Cardiac muscle cell (in vitro differentiated cells and primary cell): ENCODE results near the gene RAD50. TPM values are rescaled to one million over a fixed set of nuclear protein-coding genes. Genes with fewer than 3 reads are reported as not detected.

Source experiments
- DNase-seq, 2 donors: peaks; one replicate each; pipeline versions ENCODE4 v3.0.0 to v3.0.0-alpha.2; 2010 to 2017; ENCODE audit warnings: low read depth in 1 of 2, low spot score in 1 of 2
- H3K27ac ChIP-seq: fragments of 200-600 bp; sonication (generic); 2 replicates; pipeline ENCODE4 v1.5.1; 2016
- H3K27me3 ChIP-seq: fragments of 200-600 bp; sonication (generic); 2 replicates; pipeline ENCODE4 v1.6.0; 2016; ENCODE audit warnings: control low read depth
- H3K36me3 ChIP-seq: fragments of 200-600 bp; sonication (generic); 2 replicates; pipeline ENCODE4 v1.5.1; 2016; ENCODE audit warnings: control low read depth
- H3K4me1 ChIP-seq: fragments of 200-600 bp; sonication (generic); 2 replicates; pipeline ENCODE4 v1.8.1; 2017; ENCODE audit warnings: low read depth, mild to moderate bottlenecking, mixed run types
- H3K4me3 ChIP-seq: fragments of 200-600 bp; sonication (generic); 2 replicates; pipeline ENCODE4 v1.5.1; 2016; ENCODE audit warnings: mild to moderate bottlenecking
- H3K9me3 ChIP-seq: fragments of 200-600 bp; sonication (generic); 2 replicates; pipeline ENCODE4 v1.5.1; 2017; ENCODE audit warnings: low read depth, mild to moderate bottlenecking, control low read depth
- polyA plus RNA-seq: library from polyadenylated mRNA; unstranded; fragments of >200 nt; fragmentation: Nextera tagmentation; extraction: Ambion mirVana; gene quantifications from 2 replicates; pipeline ENCODE4 v1.2.1, GENCODE V29; 2016
- total RNA-seq: library from RNA; depleted of rRNA; stranded (reverse); fragments of >200 nt; gene quantifications from 2 replicates; pipeline ENCODE4 v1.2.3, GENCODE V29; 2016
- TF ChIP-seq, protein P1 (sequence below): IDR thresholded peaks from 2 replicates; pipeline ENCODE4 v1.5.1; 2012; ENCODE audit warnings: low read depth, mild to moderate bottlenecking, low read length

The RAD50 gene
- total and polyA plus RNA-seq, 2 experiments from 2014 or later: 13.4 to 27.3 TPM

DNA sequence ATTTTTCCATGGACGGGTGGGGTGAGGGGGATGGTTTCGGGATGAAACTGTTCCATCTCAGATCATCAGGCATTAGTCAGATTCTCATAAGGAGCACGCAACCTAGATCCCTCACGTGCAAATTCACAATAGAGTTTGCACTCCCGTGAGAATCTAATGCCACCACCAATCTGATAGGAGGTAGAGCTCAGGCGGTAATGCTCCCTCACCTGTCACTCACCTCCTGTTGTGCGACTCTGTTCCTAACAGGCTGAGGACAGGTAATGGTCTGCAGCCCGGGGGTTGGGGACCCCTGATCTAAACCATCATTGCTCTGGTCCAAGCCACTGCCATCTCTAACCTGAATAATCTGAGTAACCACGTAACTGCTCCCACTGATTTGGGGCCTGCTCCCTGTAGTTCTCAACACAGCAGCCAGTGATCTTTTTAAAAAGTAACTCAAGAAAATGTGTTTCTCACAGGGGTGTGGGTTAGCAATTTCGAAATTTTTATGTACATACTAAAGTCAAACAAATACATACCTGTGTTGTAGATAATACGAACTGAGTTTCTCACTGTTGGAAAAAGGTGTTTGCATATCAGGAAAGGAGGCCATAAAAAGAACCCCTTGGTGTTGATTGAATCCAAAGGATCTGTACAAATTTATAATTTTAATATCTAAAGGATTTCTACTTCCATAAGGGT, 89.9 kb downstream of the RAD50 start:
- Histone ChIP-seq H3K4me1 (no peaks in the 10 kb centered on the region), H3K27me3 (no peaks in the 10 kb centered on the region), H3K36me3 (no peaks in the 10 kb centered on the region), H3K9me3 (no peaks in the 10 kb centered on the region), H3K27ac (no peak overlapping the region), H3K4me3 (no peak overlapping the region)
- TF ChIP-seq, protein P1, sequence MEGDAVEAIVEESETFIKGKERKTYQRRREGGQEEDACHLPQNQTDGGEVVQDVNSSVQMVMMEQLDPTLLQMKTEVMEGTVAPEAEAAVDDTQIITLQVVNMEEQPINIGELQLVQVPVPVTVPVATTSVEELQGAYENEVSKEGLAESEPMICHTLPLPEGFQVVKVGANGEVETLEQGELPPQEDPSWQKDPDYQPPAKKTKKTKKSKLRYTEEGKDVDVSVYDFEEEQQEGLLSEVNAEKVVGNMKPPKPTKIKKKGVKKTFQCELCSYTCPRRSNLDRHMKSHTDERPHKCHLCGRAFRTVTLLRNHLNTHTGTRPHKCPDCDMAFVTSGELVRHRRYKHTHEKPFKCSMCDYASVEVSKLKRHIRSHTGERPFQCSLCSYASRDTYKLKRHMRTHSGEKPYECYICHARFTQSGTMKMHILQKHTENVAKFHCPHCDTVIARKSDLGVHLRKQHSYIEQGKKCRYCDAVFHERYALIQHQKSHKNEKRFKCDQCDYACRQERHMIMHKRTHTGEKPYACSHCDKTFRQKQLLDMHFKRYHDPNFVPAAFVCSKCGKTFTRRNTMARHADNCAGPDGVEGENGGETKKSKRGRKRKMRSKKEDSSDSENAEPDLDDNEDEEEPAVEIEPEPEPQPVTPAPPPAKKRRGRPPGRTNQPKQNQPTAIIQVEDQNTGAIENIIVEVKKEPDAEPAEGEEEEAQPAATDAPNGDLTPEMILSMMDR: no peak
- DNase-seq: no peak

DNA sequence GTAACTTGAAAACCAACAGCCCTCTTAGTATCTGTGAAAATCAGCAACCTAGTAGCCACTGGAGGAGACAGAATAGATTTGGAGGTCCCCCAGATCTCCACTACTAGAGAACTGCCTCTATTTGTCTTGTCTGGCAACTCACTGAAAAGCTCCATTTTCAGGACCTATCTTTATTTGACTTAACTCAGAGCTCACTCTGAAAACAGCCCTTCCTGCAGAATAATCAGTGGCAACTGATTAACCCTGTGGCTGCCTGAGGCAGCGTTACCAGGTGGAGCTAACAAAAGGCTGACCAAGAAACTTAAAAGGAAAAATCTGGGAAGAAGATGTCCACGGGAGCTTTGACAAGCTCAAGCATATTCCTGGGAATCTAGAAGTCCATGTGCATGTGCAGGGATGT, 90.7 kb downstream of the RAD50 start:
- DNase-seq: no peak
- Histone ChIP-seq H3K4me3 (no peak overlapping the region), H3K4me1 (no peaks in the 10 kb centered on the region), H3K27ac (no peak overlapping the region), H3K36me3 (no peaks in the 10 kb centered on the region), H3K9me3 (no peaks in the 10 kb centered on the region), H3K27me3 (no peaks in the 10 kb centered on the region)
- TF ChIP-seq, protein P1: no peak

DNA sequence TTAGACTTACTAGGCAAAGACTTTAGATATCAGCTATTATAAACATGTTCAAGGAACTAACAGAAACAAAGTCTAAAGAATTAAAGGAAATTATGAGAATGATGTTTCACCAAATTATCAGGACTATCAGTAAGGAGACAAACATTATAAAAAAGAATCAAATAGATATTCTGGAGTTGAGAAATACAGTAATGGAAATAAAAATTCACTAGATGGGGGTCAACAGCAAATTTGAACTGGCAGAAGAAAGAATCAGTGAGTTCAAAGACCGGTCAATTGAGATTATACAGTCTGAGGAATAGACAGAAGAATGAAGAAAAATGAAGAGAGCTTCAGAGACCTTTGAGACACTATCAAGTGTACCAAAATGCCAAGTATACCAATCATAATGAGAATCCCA, 91.6 kb downstream of the RAD50 start:
- TF ChIP-seq, protein P1: no peak
- H3K36me3 ChIP-seq: no peaks in the 10 kb centered on the region
- no peak for DNase-seq
- no peak overlapping the region for H3K4me3 ChIP-seq
- H3K27ac ChIP-seq: no peak overlapping the region
- no peaks in the 10 kb centered on the region for H3K4me1 ChIP-seq
- no peaks in the 10 kb centered on the region for H3K9me3 ChIP-seq
- peaks cover 1% of the 10 kb centered on the region for H3K27me3 ChIP-seq

DNA sequence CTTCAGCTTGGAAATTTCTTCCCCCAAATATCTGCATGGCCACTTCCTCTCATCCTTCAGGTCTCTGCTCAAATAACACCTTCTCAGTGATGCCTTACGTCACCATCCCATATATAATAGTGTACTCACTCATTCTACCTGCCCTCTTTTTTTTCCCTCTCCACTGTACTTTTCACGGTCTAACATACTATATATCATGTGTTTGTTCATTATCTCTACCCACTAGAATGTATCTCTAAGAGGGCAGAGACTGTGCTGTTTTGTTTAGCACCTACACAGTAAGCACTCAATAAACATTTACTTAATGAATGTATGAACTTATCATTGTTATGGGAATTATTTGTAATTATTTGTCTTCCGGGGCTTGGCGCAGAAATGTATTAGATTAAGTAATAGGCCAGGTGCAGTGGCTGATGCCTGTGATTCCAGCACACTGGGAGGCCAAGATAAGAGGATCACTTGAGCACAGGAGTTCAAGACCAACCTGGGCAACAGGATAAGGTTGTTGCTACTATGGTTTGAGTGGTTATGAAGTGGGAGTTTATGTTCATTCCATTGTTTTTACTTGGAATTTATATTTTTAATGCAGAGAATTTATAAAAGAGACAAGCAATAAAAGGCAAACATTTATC, 95.2 kb downstream of the RAD50 start:
- Histone ChIP-seq H3K4me3 (no peak overlapping the region), H3K27me3 (peaks cover 37% of the 10 kb centered on the region), H3K4me1 (no peaks in the 10 kb centered on the region), H3K9me3 (no peaks in the 10 kb centered on the region), H3K27ac (no peak overlapping the region), H3K36me3 (no peaks in the 10 kb centered on the region)
- TF ChIP-seq, protein P1: no peak
- DNase-seq: no peak

DNA sequence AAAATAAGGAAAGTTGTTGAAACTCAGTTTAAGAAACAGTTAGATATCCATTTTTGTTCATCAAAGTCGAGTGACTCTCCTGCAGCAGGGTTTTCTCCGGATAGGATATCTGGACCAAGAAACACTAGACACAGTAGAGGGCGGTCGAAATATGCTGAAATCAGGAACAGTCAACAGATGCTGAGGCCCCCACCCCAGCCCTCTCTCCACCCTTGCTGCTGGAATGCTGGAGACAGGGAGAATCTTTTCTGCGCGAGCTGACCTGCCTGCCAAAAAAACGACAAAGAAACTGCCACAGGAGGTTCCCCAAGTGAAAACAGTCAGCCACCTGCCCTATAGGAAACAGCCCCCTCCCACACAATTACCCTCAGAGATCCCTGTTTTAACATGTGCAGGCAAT, 96.9 kb downstream of the RAD50 start:
- Histone ChIP-seq H3K27ac (no peak overlapping the region), H3K27me3 (peaks cover 44% of the 10 kb centered on the region), H3K4me1 (no peaks in the 10 kb centered on the region), H3K9me3 (no peaks in the 10 kb centered on the region), H3K36me3 (no peaks in the 10 kb centered on the region), H3K4me3 (no peak overlapping the region)
- TF ChIP-seq, protein P1: no peak
- no peak for DNase-seq
